GM18867 (cell line): ENCODE data around the gene CNOT11.
A peak's percentile ranks its signal among the peaks of the same experiment; 100 is the strongest.
"Not testable (repeated sequence)": the region's sequence is repeated elsewhere in the genome, so short reads cannot be mapped to it uniquely, and the experiment has no call there.

Experiments used
- ATAC-seq: cut with Tn5 transposase; IDR thresholded peaks from one replicate; pipeline ENCODE4 v1.9.1; 2021; ENCODE audit warnings: mild to moderate bottlenecking, moderate library complexity; ENCODE audit not compliant: unreplicated experiment

The CNOT11 gene

GRCh38 chr2:101252408-101253012 is at the start of gene CNOT11:
Gene CNOT11, plus strand, starts transcription at chr2:101252886. Its CDS starts 79 bp downstream, at chr2:101252965.
- peak; percentile 87 for ATAC-seq

- no peak for ATAC-seq
Observed at GRCh38 chr2:101204400-101205115, 48.1 kb upstream of the CNOT11 start.

GRCh38 chr2:101205521-101206479 is 46.9 kb upstream of the CNOT11 start:
- no peak for ATAC-seq

- ATAC-seq, result no peak
Observed at GRCh38 chr2:101208830-101209229, 43.9 kb upstream of the CNOT11 start.

- no peak for ATAC-seq
Observed at GRCh38 chr2:101219246-101219645, 33.4 kb upstream of the CNOT11 start.

- ATAC-seq, result not testable (repeated sequence)
Observed at GRCh38 chr2:101220091-101220490, 32.6 kb upstream of the CNOT11 start.

GRCh38 chr2:101223814-101224231 is 28.9 kb upstream of the CNOT11 start:
- ATAC-seq, result peak; percentile 99

GRCh38 chr2:101230541-101231001 is 22.1 kb upstream of the CNOT11 start:
- ATAC-seq, result no peak

GRCh38 chr2:101231240-101231639 is 21.4 kb upstream of the CNOT11 start:
- no peak for ATAC-seq

- no peak for ATAC-seq
Observed at GRCh38 chr2:101231937-101232730, 20.6 kb upstream of the CNOT11 start.

- ATAC-seq, result no peak
Observed at GRCh38 chr2:101232770-101233169, 19.9 kb upstream of the CNOT11 start.

- no peak for ATAC-seq
Observed at GRCh38 chr2:101234169-101234938, 18.3 kb upstream of the CNOT11 start.

GRCh38 chr2:101235956-101236355 is 16.7 kb upstream of the CNOT11 start:
- not testable (repeated sequence) for ATAC-seq

GRCh38 chr2:101237944-101238343 is 14.7 kb upstream of the CNOT11 start:
- not testable (repeated sequence) for ATAC-seq

- no peak for ATAC-seq
Observed at GRCh38 chr2:101238930-101239759, 13.5 kb upstream of the CNOT11 start.

GRCh38 chr2:101239760-101240118 is 12.9 kb upstream of the CNOT11 start:
- ATAC-seq, result not testable (repeated sequence)

GRCh38 chr2:101240694-101241093 is 12.0 kb upstream of the CNOT11 start:
- ATAC-seq, result not testable (repeated sequence)

GRCh38 chr2:101241158-101241557 is 11.5 kb upstream of the CNOT11 start:
- ATAC-seq, result no peak

GRCh38 chr2:101244373-101244772 is 8.3 kb upstream of the CNOT11 start:
- ATAC-seq, result not testable (repeated sequence)
